OCI-LY1 (cell line): ENCODE data around the gene GHRH.

ENCODE experiments used
- H2AFZ ChIP-seq: fragments of 200-600 bp; sonication (generic), shearing (Covaris generic); 2 replicates; pipeline ENCODE4 v1.6.0; 2014; ENCODE audit warnings: antibody characterized with exemption, mild to moderate bottlenecking, low read length
- H3F3A ChIP-seq: fragments of 200-600 bp; sonication (generic), shearing (Covaris generic); 2 replicates; pipeline ENCODE4 v1.6.0; 2014; ENCODE audit warnings: mild to moderate bottlenecking, antibody characterized with exemption, low read length, moderate library complexity; ENCODE audit not compliant: insufficient read depth
- H3K27ac ChIP-seq: fragments of 200-600 bp; sonication (generic); 2 replicates; pipeline ENCODE4 v1.5.1; 2014; ENCODE audit warnings: low read length, mixed run types, mild to moderate bottlenecking, low read depth; ENCODE audit not compliant: poor library complexity, severe bottlenecking
- H3K27me3 ChIP-seq: fragments of 200-600 bp; sonication (generic); 2 replicates; pipeline ENCODE4 v1.6.0; 2014; ENCODE audit warnings: antibody characterized with exemption, mild to moderate bottlenecking, low read length, moderate library complexity; ENCODE audit not compliant: insufficient read depth
- H3K36me3 ChIP-seq: fragments of 200-600 bp; sonication (generic); 2 replicates; pipeline ENCODE4 v1.6.1; 2014; ENCODE audit warnings: mild to moderate bottlenecking, antibody characterized with exemption, low read length, moderate library complexity, mixed read lengths; ENCODE audit not compliant: insufficient read depth
- H3K4me1 ChIP-seq: fragments of 200-600 bp; sonication (generic); 2 replicates; pipeline ENCODE4 v1.5.1; 2014; ENCODE audit warnings: mild to moderate bottlenecking, low read length, moderate library complexity; ENCODE audit not compliant: insufficient read depth, severe bottlenecking
- H3K4me2 ChIP-seq: fragments of 200-600 bp; sonication (generic), shearing (Covaris generic); 2 replicates; pipeline ENCODE4 v1.6.1; 2014; ENCODE audit warnings: low read length
- H3K4me3 ChIP-seq: fragments of 200-600 bp; sonication (generic); 2 replicates; pipeline ENCODE4 v1.5.1; 2014; ENCODE audit warnings: low read length, low read depth, mild to moderate bottlenecking, mixed read lengths; ENCODE audit not compliant: poor library complexity, severe bottlenecking
- H3K79me2 ChIP-seq: fragments of 200-600 bp; shearing (Covaris generic); 2 replicates; pipeline ENCODE4 v1.6.1; 2016; ENCODE audit warnings: mixed run types, low read length, mixed read lengths; ENCODE audit not compliant: insufficient read depth
- H3K9ac ChIP-seq: fragments of 200-600 bp; sonication (generic), shearing (Covaris generic); 2 replicates; pipeline ENCODE4 v1.6.1; 2014; ENCODE audit warnings: mild to moderate bottlenecking, low read length, mixed read lengths
- H3K9me2 ChIP-seq: fragments of 200-600 bp; sonication (generic), shearing (Covaris generic); 2 replicates; pipeline ENCODE4 v1.6.1; 2014; ENCODE audit warnings: low read depth, mild to moderate bottlenecking, low read length, mixed read lengths
- H3K9me3 ChIP-seq: fragments of 200-600 bp; shearing (Covaris generic); 2 replicates; pipeline ENCODE4 v1.6.1; 2014; ENCODE audit warnings: low read length, mixed read lengths
- H4K20me1 ChIP-seq: fragments of 200-600 bp; sonication (generic), shearing (Covaris generic); 2 replicates; pipeline ENCODE4 v1.6.0; 2016; ENCODE audit warnings: mild to moderate bottlenecking, low read length; ENCODE audit not compliant: insufficient read depth
- CTCF ChIP-seq: fragments of 200-600 bp; sonication (generic), shearing (Covaris generic); IDR thresholded peaks from 2 replicates; pipeline ENCODE4 v1.5.1; 2017; ENCODE audit warnings: mild to moderate bottlenecking, antibody characterized with exemption, low read length, moderate library complexity, mixed read lengths
- EZH2 ChIP-seq: fragments of 200-600 bp; sonication (generic), shearing (Covaris generic); IDR thresholded peaks from 2 replicates; pipeline ENCODE4 v1.8.0; 2017; ENCODE audit warnings: borderline replicate concordance, mixed run types, mild to moderate bottlenecking, antibody characterized with exemption, low read length, moderate library complexity, mixed read lengths

The GHRH gene

GRCh38 chr20:37283530-37284195, 22.0 kb upstream of the GHRH start:
- Histone ChIP-seq H3K27ac (no peak overlapping the region), H3K9me2 (no peaks in the 10 kb centered on the region), H2AFZ (no peak overlapping the region), H3K9ac (no peak overlapping the region), H3K27me3 (0 out of 2 replicates have a peak, but pooled peaks cover 3% of the 10 kb centered on the region), H3K36me3 (no peaks in the 10 kb centered on the region), H3K4me3 (no peak overlapping the region), H3K4me2 (no peak overlapping the region), H4K20me1 (no peaks in the 10 kb centered on the region), H3K9me3 (no peaks in the 10 kb centered on the region), H3F3A (no peaks in the 10 kb centered on the region), H3K4me1 (peaks cover 3% of the 10 kb centered on the region), H3K79me2 (no peaks in the 10 kb centered on the region)
- no peak for TF ChIP-seq CTCF
- TF ChIP-seq EZH2, result no peak

GRCh38 chr20:37282556-37282955, 20.9 kb upstream of the GHRH start:
- H2AFZ ChIP-seq, result no peak overlapping the region
- H3K4me2 ChIP-seq, result no peak overlapping the region
- H3F3A ChIP-seq, result no peaks in the 10 kb centered on the region
- 0 out of 2 replicates have a peak, but pooled peaks cover 3% of the 10 kb centered on the region for H3K27me3 ChIP-seq
- no peaks in the 10 kb centered on the region for H4K20me1 ChIP-seq
- no peak for TF ChIP-seq CTCF
- TF ChIP-seq EZH2, result no peak
- no peaks in the 10 kb centered on the region for H3K4me1 ChIP-seq
- H3K79me2 ChIP-seq, result no peaks in the 10 kb centered on the region
- H3K9me3 ChIP-seq, result no peaks in the 10 kb centered on the region
- no peak overlapping the region for H3K27ac ChIP-seq
- H3K36me3 ChIP-seq, result no peaks in the 10 kb centered on the region
- H3K9me2 ChIP-seq, result no peaks in the 10 kb centered on the region
- no peak overlapping the region for H3K9ac ChIP-seq
- H3K4me3 ChIP-seq, result no peak overlapping the region

- Histone ChIP-seq H3K27ac (no peak overlapping the region), H3K4me1 (no peaks in the 10 kb centered on the region), H4K20me1 (no peaks in the 10 kb centered on the region), H3K9me3 (no peaks in the 10 kb centered on the region), H3K9me2 (no peaks in the 10 kb centered on the region), H3K9ac (no peak overlapping the region), H3K36me3 (no peaks in the 10 kb centered on the region), H3K4me2 (no peak overlapping the region), H3K4me3 (no peak overlapping the region), H3F3A (no peaks in the 10 kb centered on the region), H3K79me2 (no peaks in the 10 kb centered on the region), H2AFZ (no peak overlapping the region), H3K27me3 (0 out of 2 replicates have a peak, but pooled peaks cover 3% of the 10 kb centered on the region)
- no peak for TF ChIP-seq EZH2
- TF ChIP-seq CTCF, result no peak
Observed at GRCh38 chr20:37280403-37280802, 18.8 kb upstream of the GHRH start.
